ENCODE results near the gene EHD1. TPM values are rescaled to one million over a fixed set of nuclear protein-coding genes. Genes with fewer than 3 reads are reported as not detected.

EHD1 gene
- total RNA-seq, 2 donors from 2014 or later: 67.4 to 140 TPM

DNA sequence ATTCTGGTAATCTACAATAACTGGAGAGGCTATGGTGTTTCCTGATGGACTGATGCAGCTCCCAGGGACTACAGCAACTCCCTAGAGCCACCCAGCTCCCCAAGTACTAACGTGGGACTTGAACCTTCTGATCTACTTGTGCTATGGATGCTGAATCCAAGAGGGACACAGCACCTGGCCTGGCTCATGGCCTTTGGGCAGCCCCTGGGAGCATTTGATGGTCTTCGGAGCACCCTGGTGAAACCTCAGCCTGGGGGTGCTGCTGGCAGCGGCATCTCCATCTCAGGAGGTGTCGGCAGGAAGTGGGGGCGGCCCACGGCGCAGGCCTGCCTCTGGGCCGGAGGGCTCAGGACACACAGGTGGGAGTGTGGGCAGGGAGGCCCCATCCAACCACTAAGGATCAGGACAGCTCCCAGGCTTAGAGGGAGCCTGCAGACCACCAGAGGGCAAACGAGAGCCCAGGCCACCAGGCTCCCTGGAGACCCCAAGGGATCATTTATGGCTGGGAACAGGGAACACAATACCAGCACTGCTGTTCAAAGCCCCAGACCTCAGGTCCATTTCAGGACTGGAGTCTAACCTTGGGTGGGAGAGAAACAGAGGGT lies 8.7 kb downstream of the EHD1 start:
- no peaks in the 10 kb centered on the region for H3K9me3 ChIP-seq
- H3K27me3 ChIP-seq (replicated peaks; ENCODE audit: insufficient read depth): no peaks in the 10 kb centered on the region
- peaks cover 12% of the 10 kb centered on the region for H3K36me3 ChIP-seq
- TF ChIP-seq CTCF (IDR thresholded peaks at IDR 0.05): peak; percentile 21
- DNase-seq (ENCODE audit: low spot score) (no peak), ATAC-seq (ENCODE audit: insufficient number of reproducible peaks, low FRiP score, low read depth) (no peak)
- peaks cover 74 to 98% of the 10 kb centered on the region in 2 donors for H3K4me1 ChIP-seq (ENCODE audit: control insufficient read depth in 1 of 2, low read depth in 2 of 2)
- peak overlapping the region; percentile 51 for H3K4me3 ChIP-seq
- H3K27ac ChIP-seq: peak overlapping the region; percentile 86 to 98

- DNase-seq (ENCODE audit: low spot score): no peak
- H3K27ac ChIP-seq: peak overlapping the region; percentile 86 to 98
- H3K36me3 ChIP-seq: peaks cover 12% of the 10 kb centered on the region
- H3K4me1 ChIP-seq (ENCODE audit: control insufficient read depth in 1 of 2, low read depth in 2 of 2): peaks cover 73 to 97% of the 10 kb centered on the region in 2 donors
- no peaks in the 10 kb centered on the region for H3K27me3 ChIP-seq (replicated peaks; ENCODE audit: insufficient read depth)
- TF ChIP-seq CTCF (IDR thresholded peaks at IDR 0.05): no peak
- ATAC-seq (ENCODE audit: insufficient number of reproducible peaks, low FRiP score, low read depth): no peak
- H3K9me3 ChIP-seq: no peaks in the 10 kb centered on the region
- H3K4me3 ChIP-seq: peak overlapping the region; percentile 51
These were observed 9.4 kb downstream of the EHD1 start for GRCh38 chr11:64868904-64869570.

GRCh38 chr11:64867748-64868462 lies 10.5 kb downstream of the EHD1 start:
- Histone ChIP-seq H3K4me3 (no peak overlapping the region), H3K9me3 (no peaks in the 10 kb centered on the region), H3K4me1 (ENCODE audit: control insufficient read depth in 1 of 2, low read depth in 2 of 2) (peaks cover 80 to 99% of the 10 kb centered on the region in 2 donors), H3K27me3 (replicated peaks; ENCODE audit: insufficient read depth) (no peaks in the 10 kb centered on the region), H3K36me3 (peaks cover 7% of the 10 kb centered on the region), H3K27ac (peak overlapping the region; percentile 86 to 98)
- no peak for ATAC-seq (ENCODE audit: insufficient number of reproducible peaks, low FRiP score, low read depth)
- no peak for DNase-seq (ENCODE audit: low spot score)
- no peak for TF ChIP-seq CTCF (IDR thresholded peaks at IDR 0.05)

GRCh38 chr11:64866173-64866491 lies 12.3 kb downstream of the EHD1 start:
- Histone ChIP-seq H3K9me3 (no peaks in the 10 kb centered on the region), H3K4me3 (peak overlapping the region; percentile 66), H3K4me1 (ENCODE audit: control insufficient read depth in 1 of 2, low read depth in 2 of 2) (peaks cover 80 to 96% of the 10 kb centered on the region in 2 donors), H3K27me3 (replicated peaks; ENCODE audit: insufficient read depth) (no peaks in the 10 kb centered on the region), H3K36me3 (peaks cover 3% of the 10 kb centered on the region), H3K27ac (peak overlapping the region; percentile 97 to 98)
- ATAC-seq (ENCODE audit: insufficient number of reproducible peaks, low FRiP score, low read depth): no peak
- TF ChIP-seq CTCF (IDR thresholded peaks at IDR 0.05): no peak
- no peak for DNase-seq (ENCODE audit: low spot score)

Data from thoracic aorta (tissue), 2 donors.